IPS-18c (cell line): ENCODE data around the gene RABEPK.

Experiments used
- H3K4me3 ChIP-seq: 2 replicates; pipeline ENCODE4 v1.7.0; 2013; ENCODE audit warnings: low read depth, mild to moderate bottlenecking, low read length, moderate library complexity; ENCODE audit not compliant: insufficient read depth
- H3K9me3 ChIP-seq: one replicate; pipeline ENCODE4 v1.6.1; 2013; ENCODE audit warnings: mild to moderate bottlenecking, low read length, moderate library complexity; ENCODE audit not compliant: control insufficient read depth, insufficient read depth

Gene RABEPK

DNA sequence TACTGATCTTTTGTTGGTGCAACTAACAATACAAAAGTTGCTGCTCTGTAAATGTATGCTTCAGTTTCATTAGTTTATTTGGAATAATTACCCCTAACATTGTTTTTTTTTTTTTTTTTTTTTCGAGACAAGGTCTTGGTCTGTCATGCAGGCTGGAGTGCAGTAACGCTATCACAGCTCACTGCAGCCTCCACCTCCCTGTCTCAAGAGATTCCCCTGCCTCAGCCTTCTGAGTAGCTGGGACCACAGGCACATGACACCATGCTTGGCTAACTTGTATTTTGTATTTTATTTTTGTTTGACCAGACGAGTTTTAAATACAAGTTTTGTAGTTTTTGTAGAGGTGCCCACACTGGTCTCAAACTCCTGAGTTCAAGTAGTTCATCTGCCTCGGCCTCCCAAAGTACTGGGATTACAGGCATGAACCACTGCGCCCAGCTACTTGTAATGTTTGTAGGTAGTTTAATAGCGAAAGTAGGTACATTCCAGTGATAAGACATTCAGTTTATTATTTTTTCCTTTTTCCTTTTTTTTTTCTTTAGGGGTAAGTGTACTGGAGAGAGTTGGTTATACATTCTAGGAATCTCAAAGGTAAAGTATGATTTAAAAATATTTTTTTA, 68.2 kb downstream of the RABEPK start:
- H3K4me3 ChIP-seq, result no peak overlapping the region
- no peaks in the 10 kb centered on the region for H3K9me3 ChIP-seq

DNA sequence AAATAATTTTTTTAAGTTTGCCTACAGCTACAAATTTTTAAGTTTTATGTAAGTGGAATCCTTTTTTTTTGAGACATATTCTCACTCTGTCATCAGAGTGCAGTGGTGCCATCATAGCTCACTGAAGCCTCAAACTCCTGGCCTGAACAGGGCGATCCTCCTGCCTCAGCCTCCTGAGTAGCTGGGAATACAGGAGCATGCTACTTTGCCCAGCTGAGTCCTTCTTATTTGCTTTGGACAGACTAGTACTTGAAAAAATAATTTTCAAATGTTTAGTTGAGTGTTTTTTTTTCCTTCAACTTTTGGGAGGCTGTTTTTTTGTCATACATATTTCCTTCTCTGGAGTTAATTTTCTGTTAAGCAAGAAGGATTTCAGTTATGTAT, 68.7 kb downstream of the RABEPK start:
- Histone ChIP-seq H3K9me3 (no peaks in the 10 kb centered on the region), H3K4me3 (no peak overlapping the region)

DNA sequence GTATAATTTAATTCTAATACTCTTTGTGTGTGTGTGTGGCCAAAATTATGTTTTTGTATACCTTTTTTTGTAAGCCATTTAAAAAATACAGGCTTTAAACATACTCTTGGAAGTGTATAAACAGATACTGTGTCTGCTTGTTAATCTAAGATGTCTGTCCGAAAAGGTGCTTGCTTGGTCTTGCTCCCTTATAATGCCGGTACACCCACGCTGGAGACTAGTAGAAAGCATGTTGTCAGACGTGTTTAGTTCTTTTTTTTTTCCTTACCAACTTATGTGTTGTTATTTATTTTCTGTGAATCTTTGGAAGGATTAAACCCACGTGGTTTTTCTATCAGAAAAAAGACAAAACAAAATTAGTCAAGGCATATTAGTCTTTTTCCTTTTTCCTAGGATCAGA, 70.7 kb downstream of the RABEPK start:
- no peak overlapping the region for H3K4me3 ChIP-seq
- no peaks in the 10 kb centered on the region for H3K9me3 ChIP-seq

DNA sequence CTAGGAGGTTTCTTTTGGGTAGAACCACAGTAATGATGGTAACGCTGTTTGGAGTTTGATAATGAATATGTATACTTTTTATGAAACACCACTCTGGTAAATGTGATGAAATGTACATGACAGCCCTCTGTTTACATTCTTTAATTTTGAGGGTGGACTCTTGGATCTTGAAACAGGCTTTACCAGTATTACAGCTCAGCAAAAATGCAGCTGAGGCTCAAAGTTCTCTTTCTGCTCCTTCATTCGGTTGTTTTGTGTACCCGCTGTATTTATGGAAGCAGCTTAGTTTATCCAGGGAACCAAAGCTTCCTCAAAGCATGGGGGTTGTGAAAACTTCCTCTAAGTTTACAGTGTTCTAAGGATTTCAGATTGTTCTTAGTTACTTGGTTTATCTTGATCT, 72.4 kb downstream of the RABEPK start:
- Histone ChIP-seq H3K9me3 (no peaks in the 10 kb centered on the region), H3K4me3 (no peak overlapping the region)

DNA sequence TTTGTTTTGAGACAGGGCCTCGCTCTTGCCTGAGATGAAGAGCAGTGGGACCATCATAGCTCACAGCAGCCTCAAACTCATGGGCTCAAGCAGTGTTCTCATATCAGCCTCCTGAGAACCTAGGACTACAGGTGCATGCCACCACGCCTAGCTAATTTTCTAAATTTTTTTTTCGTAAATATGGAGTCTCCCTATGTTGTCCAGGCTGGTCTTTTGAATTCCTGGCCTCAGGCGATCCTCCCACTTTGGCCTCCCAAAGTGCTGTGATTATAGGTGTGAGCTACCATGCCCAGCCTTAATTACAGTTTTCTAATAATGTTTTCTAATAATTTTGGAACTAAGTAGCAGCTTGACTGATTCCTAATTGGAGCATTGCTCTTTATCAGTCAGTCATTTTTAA, 76.4 kb downstream of the RABEPK start:
- H3K9me3 ChIP-seq, result peaks cover 2% of the 10 kb centered on the region
- H3K4me3 ChIP-seq, result no peak overlapping the region

DNA sequence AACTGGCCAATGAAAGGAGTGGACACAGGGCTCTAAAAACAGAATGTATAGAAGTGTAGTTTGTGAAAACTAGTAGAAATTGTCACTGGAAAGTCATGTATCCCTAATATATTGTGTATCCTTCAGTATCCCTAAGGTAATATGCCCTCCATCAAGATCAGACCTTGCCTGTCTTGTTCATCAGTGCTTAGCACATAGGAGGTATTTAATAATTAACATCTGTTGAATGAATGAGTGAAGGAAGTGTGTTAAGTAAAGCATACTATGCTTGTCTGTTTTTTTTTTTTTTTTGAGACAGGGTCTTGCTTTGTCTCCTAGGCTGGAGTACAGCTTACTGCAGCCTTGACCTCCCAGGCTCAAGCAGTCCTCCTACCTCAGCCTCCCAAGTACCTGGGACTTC, 77.1 kb downstream of the RABEPK start:
- no peak overlapping the region for H3K4me3 ChIP-seq
- H3K9me3 ChIP-seq, result peaks cover 2% of the 10 kb centered on the region

DNA sequence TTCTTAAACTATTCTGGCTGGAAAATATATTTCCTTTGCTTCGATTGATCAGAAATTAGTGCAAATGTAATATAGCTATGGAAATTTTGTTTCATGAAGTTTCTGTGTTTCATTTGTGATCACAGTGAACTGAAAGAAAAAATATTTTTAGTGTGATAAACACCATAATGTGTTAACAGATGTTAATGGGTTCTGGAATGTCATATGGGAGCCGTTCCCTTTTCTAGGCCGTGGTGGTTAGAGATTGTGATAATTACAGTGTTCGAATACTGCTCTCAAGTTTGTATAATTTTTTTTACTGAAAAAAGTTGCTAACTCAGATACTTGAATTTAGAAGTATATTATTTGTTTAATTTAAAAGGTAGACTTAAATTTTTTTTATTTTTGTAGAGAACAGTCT, 80.6 kb downstream of the RABEPK start:
- H3K9me3 ChIP-seq, result peaks cover 2% of the 10 kb centered on the region

More for the DNA sequence above, 80.6 kb downstream of the RABEPK start:
- no peak overlapping the region for H3K4me3 ChIP-seq
